Hematopoietic multipotent progenitor cell treated with erythropoietin and hydrocortisone succinate and interleukin-3 and kit ligand, for 15 days (in vitro differentiated cells): ENCODE data around the gene KAZALD1.

Experiments used
- DNase-seq: peaks from one replicate; pipeline ENCODE4 v3.0.0-alpha.2; 2015; ENCODE audit warnings: low spot score

Gene KAZALD1, protein sequence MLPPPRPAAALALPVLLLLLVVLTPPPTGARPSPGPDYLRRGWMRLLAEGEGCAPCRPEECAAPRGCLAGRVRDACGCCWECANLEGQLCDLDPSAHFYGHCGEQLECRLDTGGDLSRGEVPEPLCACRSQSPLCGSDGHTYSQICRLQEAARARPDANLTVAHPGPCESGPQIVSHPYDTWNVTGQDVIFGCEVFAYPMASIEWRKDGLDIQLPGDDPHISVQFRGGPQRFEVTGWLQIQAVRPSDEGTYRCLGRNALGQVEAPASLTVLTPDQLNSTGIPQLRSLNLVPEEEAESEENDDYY

DNA sequence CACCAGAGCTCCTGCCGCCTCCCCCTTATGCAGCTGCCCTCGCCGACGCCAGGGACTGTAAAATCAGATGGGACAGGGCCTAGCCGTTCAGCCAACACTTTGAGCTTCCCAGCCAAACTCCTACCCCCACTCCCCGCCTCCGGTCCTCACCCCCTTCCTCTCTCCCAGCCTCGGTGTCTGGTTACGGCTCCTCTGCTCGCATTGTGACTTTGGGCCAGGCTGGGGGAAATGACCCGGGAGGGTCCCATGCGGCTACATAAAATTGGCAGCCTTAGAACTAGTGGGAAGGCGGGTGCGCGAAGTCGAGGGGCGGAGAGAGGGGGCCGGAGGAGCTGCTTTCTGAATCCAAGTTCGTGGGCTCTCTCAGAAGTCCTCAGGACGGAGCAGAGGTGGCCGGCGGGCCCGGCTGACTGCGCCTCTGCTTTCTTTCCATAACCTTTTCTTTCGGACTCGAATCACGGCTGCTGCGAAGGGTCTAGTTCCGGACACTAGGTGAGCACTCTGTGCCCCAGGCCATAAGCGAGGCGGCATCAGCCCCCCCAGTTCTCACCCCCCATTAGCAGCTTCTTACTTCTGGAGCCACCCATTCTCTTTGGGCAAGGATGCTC, at the start of gene KAZALD1:
TSS of gene KAZALD1 (plus strand) at position 366 of the 608 bp plus-strand sequence. CDS start 604 bp downstream, outside the sequence.
- DNase-seq, result peak; percentile 69

DNA sequence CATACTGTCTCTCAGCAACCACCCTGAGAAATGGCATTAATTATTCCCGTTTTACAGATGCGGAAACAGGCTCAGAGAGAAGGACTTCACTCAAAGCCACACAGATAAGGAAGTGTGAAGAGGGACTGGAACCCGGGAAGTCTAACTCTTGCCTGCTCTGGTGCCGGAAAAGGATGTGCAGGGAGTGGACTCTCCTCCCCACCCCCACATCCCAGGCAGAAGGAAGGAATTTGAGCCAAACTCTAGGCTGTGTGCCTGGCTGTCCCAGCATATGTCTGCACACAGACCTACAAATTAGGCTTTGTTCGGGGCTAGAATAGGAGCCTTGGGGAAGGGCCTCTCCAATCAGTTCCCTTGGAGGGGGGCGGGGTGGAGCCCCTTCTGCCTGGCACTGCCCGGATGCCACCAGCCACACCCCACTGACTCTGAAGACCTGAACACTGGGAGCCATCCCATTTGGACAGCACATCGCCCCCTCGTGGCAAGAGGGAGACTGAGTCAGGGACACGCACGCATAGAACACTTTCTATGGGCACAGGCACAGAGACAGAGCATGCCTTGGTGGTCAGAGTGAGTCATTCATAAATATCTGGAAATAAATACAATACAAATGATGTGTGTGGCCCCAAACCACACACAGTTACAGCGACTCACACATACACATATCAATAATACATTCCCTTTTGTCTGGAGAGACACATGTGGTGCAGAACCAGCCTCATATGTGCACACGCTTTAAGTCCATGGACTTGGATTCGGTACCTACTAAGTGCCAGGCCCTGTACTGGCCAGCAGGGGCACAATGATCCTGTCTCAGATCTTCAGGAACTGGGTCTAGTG, 49.0 kb upstream of the KAZALD1 start:
- peak; percentile 84 for DNase-seq

DNA sequence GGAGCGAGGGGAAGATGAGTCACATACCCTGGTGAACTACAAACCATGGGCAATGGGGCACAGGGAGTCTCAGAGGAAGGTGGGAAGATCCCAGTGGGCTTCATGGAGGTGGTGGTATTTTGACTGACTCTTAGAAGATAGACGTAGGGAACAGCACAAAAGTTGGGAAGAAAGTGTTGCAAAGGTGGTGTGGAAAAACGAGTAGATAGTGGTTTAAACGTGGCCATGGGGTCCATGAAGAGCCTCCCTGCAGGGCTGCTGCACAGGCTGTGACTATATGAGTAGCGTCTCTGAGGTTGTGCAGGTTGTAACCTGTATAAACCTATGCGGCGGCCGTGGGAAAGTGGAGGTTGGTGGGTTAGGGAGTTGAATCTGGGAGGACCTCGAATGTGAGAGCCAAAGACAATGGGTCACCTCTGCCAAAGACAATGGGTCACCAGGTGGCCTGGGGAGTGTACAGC, 48.4 kb upstream of the KAZALD1 start:
- no peak for DNase-seq

DNA sequence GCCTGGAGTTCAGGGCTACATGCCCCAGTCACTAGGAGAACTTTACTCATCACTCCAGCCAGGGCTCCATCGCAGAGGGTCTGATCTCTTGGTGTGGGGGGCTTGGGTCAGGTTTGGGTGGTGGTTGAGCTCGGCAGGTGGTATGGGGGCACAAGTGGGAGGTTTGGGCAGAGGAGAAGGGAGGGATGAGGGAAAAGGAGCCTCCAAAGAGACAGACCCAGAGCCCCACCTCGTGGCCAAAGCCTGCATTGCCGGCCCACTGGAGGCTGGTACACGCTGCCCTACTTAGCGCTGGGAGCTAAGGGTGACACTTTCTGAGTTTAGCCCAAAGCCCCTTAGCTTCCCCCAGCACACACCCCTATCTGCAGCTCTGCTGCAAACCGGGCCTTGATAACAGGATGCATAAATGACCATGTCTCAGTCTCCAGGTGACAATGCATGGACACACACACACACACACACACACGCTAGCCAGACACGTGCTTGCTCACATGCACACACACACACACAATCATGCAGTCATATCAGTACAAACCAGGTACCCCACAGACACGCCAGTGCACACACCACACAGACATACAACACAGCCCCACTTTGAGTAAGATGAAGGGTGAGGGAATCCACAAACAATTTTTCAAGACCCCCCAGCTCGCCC, 47.4 kb upstream of the KAZALD1 start:
- DNase-seq, result peak; percentile 74

DNA sequence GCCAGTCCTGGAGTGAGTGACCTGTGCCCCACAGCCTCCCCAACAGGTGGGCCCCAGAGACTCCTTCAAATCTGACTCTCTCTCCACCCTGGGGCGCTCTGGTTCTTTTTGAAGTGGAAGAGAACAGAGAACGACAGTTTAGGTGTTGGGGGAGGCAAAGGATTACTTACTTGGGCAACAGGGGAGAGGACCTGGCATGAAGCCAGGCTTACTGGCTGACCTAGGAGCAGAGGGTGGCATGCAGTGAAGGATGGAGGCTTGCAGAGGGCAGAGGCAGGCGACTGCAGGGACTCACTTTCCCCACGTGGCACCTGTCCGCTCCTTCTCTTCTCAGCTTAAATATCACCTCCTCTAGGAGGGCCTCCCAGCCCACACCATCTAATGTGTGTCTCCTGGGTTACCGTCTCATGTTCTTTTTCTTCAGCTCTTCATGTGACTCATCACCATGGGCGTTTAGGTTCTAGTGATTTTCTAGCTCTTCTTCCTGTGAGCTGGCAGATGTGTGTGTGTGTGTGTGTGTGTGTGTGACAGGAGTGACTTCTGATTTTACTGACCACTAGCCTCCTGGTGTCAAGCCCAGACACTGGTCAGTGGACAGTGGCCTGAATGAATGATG, 46.7 kb upstream of the KAZALD1 start:
- no peak for DNase-seq

DNA sequence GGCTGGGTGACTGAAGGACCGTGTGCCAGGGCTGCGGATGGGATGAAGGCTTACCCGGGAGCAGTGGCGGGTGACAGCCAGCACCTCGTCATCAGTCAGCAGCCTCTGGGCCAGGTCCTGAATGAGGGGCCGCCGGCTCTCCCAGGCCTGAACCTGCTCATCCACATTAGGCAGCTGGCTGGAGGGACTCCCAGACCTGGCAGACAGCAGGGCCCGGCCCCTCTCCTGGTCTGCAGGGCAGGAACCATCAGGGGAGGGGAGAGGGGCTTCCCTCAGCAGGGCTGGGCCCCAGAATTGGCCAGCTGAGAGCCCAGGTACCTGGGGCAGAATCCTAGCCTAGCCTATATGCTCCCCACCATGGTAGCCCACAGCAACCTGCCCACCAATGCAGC, 46.2 kb upstream of the KAZALD1 start:
- DNase-seq, result no peak

DNA sequence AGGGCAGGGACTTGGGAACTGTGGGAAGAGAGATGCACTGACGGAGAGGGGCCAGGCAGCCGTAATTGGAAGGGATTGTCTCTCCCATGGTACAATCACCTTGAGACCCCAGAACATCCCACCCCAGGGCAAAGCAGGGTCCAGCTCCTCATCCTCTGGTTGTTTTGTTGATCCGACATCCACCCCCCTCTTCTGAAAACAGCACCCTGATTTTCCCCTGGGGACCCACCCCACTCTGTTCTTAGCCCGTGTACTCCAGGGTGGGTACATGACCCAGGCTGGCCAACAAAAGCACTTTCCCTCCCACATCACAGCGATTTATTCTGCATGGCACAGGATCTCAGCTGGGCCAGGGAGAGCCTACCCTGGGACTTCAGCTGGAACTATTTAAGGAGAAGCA, 45.0 kb upstream of the KAZALD1 start:
- DNase-seq, result no peak

DNA sequence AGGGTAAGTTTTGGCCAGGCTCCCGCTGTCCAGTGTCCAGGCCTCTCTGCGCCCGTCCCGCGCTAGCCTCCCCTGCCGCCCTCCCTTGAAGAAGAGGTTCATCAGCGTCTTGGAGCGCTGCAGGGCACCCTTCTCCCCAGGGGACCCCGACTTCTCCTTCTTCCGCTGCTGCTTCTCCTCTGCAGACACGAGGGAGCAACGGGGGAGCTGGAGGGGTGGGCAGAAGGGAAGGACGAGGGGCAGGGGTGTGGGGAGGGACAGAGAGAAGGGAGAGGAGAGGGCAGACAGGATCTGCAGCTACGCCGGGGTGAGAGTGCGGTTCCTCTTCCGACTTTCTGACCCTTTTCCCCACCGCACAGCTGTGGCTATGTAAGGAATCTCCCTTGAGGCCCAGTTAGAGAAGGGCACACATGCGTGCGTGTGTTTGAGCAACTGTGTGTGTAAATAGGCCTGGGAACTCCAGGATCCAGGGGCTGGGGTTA, 43.6 kb upstream of the KAZALD1 start:
- DNase-seq, result no peak

DNA sequence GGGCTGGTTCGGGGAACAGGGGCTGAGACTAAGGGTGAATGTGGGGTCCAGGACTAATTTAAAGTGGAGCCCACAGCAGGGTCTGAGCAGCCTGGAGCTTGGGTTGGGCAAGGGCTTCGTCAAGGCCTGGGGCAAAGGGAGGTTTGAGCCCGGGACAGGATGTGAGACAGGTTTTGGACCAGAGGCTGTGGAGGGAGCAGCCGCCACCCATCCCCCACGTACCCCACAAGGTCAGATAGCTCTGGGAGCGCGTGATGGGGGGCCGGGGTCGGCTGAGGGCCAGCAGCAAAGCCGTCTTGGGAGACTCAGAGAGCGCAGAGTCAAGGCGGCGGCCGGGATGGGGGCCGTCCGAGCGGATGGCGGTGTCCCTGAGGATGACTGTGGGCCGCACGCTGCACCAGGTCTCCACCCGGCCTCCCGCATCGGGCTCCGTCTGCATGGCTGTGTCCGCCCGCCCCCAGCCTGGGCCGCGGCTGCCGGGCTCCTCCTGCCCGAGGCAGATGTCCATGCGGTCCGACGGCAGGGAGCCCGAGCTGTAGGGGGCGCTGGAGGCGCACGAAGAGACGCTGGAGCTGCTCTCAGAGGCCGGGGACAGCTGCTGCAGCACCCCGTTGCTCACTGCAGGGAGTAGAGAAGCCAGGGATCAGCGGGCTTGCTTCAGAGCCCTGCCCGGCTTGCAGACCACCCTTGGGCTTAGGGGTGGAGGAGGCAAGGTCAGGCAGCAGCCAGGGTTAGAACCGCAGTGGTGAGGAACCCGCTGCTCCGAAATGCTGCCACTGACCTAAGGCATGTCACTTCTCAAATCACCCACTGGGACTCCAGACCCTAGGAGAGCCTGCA, 43.0 kb upstream of the KAZALD1 start:
- peak; percentile 58 for DNase-seq

DNA sequence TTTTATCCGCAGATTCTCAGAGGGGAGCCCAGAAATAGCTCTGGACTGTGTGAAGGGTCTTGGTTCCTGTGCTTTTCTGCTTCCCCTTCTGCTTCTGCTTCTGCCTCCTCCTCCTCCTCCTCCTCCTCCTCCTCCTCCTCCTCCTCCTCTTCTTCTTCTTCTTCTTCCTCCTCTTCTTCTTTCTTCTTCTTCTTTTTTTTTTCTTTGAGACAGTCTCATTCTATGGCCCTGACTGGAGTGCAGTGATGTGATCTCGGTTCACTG, 42.4 kb upstream of the KAZALD1 start:
- no peak for DNase-seq

DNA sequence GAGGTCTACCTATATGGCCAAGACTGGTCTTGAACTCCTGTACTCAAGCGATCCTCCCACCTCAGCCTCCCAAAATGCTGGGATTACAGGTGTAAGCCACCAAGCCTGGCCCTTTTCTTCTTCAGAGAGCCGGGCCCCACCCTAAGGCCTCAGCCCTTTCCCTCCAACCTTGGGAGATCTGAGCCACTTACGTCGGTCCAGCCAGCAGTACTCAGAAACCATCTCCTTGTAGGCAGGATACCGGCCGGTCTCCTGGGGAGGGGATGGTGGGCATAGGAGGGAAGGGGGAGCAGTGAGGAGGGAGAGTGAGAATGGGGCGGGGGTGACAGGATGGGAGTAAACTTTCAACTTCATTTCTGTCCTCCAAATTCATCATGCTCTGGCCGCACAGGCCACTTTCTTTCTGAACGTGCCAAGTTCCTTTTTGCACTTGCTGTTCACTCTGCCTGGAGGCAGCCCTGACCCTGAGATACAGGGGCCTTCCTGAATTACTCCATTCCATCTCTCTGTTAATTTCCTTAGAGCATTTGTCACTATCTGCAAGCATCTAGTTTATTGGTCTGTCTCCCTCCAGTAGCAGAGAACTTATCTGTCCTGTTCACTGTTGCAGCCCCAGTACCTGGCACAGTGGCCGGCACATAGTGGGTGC, 41.2 kb upstream of the KAZALD1 start:
- DNase-seq, result no peak

DNA sequence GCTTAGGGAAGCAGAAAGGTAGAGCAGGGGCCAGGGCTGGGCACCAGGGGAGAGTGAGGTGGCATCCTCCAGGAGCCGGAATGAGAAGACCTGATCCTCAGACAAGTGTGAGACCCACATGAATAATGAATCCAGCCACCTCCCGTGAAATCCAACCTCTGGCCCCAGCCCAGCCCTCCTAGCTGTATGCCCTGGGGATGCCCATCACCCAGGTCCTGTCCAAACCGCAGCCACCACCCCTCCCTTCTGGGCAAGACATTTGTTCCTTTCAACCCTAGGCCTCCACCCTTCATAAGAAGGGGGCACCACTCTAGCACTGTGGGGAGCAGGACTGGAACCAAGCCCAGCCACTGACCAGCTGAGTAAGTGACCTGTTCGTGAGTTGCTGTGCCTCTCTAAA, 40.5 kb upstream of the KAZALD1 start:
- DNase-seq, result no peak

DNA sequence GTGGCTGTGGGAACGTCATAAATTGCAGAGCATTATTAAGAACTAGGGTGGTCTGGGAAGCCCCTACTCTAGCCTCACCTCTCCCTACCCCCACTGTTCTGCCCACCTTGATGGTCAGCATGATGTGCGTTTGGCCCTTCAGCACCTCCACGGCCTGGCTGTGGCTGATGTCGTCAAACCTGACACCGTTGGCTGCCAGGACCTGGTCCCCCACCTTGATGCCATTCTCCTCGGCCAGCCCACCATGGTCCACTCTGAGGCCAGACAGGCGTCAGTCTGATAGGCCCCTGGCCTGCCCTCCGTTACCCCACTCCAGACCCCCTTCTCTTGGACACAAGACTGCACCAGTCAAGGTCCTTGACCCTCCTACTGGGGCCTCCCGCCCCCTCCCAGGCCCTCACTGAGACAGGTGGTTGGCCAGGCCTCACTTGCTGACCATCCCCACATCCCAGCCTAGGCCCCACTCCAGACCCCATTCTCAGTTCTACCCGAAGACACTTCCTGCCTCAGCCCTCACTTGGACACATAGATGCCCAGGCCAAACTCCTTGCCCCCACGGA, 40.0 kb upstream of the KAZALD1 start:
- DNase-seq, result no peak

DNA sequence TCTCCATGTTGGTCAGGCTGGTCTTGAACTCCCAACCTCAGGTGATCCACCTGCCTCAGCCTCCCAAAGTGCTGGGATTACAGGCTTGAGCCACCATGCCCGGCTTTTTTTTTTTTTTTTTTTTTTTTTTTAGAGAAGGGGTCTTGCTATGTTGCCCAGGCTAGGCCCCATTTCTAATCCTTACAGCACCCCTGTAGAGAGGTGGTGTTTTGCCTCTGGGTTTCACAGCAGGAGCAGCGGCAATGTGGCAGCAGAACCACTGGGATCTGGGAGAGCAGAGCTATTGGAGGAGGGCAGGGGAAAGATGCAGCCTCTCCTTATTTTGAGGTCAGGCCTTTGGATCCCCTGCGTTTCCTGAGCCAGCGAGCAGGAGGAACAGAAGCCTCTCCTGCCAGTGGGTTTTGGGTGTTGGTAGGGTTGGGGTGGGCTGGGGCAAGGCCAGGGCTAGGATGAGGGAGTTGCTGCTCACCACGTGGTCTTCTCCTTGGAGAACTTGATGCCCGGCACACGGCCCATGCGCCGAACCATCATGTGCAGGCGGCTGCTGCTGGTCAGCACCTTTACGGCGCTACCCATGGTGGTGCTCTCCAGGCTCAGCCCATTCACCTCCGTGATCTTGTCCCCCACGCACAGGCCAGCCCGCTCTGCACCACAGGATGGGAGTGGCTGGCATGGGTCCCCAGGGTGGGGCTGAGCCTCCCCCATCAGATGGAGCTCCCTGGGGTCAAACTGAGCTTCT, 38.7 kb upstream of the KAZALD1 start:
- no peak for DNase-seq

DNA sequence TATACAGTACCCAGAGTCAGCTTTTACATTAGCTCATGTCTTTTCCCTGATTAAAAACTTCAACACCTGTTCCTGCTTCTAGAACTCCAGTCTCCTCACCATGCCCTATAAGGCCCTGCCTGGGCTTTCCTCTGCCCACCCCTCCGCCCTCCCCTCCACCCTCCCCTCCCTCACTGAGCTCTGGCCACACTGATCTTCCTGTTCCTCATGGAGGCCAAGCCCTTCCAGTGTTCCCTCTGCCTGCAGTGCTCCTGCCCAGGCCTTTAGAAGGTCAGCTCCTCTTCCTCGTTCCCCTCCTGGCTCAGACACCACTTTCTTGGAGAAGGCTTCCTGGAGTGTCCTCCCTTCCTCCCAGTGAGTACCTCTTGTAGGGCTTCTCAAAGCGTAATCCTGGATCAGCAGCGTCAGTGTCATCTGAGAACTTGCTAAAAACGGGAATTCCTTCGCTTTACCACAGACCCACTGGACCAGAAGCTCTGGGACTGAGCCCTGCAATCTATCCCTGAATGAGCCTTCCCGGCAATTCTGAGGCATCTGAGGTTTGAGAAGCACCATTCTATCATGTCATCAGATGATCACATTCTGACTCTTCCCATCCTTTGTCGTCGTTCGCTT, 34.6 kb upstream of the KAZALD1 start:
- DNase-seq, result no peak

DNA sequence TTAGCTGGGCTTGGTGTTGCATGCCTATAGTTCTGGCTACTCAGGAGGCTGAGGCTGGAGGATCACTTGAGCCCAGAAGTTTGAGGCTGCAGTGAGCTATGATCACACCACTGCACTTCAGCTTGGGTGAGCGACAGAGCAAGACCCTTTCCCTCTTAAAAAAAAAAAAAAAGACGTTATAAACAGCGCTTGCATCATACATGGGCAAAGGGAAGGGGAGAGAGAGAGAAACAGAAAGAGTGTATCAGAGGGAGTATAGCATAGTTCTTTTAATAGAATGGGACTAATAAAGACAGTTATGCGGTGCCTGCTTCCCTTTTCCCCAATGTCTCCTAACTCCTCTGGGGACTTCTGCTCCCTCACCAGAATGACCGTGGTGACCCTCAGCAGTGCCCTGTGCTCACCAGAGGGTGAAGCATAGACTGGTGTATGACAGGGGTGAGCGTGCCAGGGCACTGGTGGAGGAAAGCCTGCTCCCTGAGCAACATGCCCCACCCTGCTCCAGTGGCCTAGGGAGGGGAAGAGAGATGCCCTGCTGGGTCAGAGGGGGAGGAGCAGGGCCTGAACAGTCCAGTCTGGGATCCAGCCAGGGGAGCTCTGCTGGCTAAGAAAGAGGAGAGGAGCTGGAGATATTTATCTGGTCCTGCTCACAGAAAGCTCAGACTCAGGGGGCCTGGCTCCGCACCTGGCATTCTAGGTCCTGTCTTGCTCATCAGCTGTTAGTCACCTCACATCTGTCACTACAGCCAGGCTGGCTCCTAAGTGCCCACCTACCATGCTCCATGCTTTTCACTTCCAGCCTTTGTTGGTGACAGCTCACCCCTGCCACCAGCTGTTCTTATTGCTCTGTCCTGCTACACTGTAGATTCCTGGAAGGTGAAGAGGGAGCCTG, 33.1 kb upstream of the KAZALD1 start:
- DNase-seq, result no peak

DNA sequence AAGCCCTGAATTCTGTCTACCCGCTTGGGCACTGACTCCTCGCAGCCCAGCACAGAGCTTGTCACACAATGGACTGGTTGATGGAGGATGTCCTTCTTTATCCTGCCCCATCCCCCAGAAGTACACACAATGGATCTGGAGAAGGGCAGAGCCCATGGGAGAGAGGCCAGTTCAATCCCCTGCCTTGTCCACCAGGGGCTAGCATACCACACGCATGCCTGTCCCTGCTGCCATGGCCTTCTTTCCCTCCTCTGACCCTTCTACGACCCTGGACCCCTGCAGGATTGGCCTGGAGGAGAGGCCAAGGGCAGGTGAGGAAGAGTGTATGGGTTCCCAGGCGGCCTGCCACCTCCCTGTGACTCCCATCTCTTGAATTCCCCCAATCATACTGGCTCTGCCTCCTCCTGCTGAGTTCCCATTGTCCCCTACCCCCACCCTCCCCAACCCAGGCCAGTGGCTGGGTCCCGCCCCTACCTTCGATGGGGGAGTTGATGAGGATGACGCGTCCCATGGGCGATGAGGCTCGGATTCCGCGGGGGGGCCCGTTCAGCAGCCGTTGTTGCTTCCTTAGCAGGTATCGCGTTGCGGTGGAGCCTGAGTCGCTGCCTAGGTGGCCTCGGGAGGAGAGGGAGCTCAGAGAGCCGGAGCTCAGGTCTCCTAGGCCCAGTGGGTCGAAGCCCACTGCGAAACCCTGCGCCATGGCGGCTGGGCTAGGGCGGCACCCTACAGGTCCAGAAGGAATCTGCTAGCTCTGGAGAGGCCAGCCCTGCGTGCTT, 32.1 kb upstream of the KAZALD1 start:
- no peak for DNase-seq
